Right lobe of liver (tissue), 6 donors: ENCODE measurements around the gene XRCC6. TPM values are rescaled to one million over a fixed set of nuclear protein-coding genes. Genes with fewer than 3 reads are reported as not detected.
"Not testable (repeated sequence)": the region's sequence is repeated elsewhere in the genome, so short reads cannot be mapped to it uniquely, and the experiment has no call there.

Experiments
- ATAC-seq, 4 donors: fragments of 200-7000 bp; cut with Tn5 transposase; one replicate each; pipeline ENCODE4 v1.9.1; 2020; ENCODE audit warnings: mild to moderate bottlenecking in 4 of 4, moderate library complexity in 4 of 4
- DNase-seq, 3 donors: peaks; one replicate each; pipeline ENCODE4 v3.0.0-alpha.2; 2020
- H3K27ac ChIP-seq, 3 donors: fragments of 200-600 bp; one replicate each; pipeline ENCODE4 v1.8.0; 2022
- H3K27me3 ChIP-seq, 2 donors: fragments of 200-600 bp; one replicate each; pipeline ENCODE4 v1.8.0; 2022
- H3K36me3 ChIP-seq, 4 donors: fragments of 200-600 bp; sonication (generic) in 1 of 4; one replicate each; pipeline versions ENCODE4 v1.5.1 to v1.8.0; 2017 to 2022; ENCODE audit warnings: control low read depth in 1 of 4
- H3K4me1 ChIP-seq, 4 donors: fragments of 200-600 bp; sonication (generic) in 1 of 4; one replicate each; pipeline versions ENCODE4 v1.5.1 to v1.8.0; 2017 to 2022; ENCODE audit warnings: control low read depth in 1 of 4
- H3K4me3 ChIP-seq, 3 donors: fragments of 200-600 bp; one replicate each; pipeline ENCODE4 v1.8.0; 2022
- H3K9me3 ChIP-seq, 4 donors: fragments of 200-600 bp; sonication (generic) in 1 of 4; one replicate each; pipeline versions ENCODE4 v1.5.1 to v1.8.0; 2017 to 2022; ENCODE audit warnings: control low read depth in 1 of 4
- CTCF ChIP-seq, 4 donors: fragments of 200-600 bp in 3 of 4; fragments of 450-650 bp in 1 of 4; IDR thresholded peaks; one replicate each; pipeline versions ENCODE4 v1.5.1 to v1.8.0; 2016 to 2022; ENCODE audit warnings: antibody characterized with exemption in 4 of 4, mild to moderate bottlenecking in 2 of 4
- POLR2A ChIP-seq: fragments of 450-650 bp; IDR thresholded peaks from one replicate; pipeline ENCODE4 v1.6.1; 2017; ENCODE audit warnings: antibody characterized with exemption, mild to moderate bottlenecking
- WGBS: methylation state at CpG from one replicate; pipeline ENCODE4 v1.1.6; 2018; ENCODE audit warnings: low coverage, low lambda C conversion rate; ENCODE audit not compliant: insufficient coverage; ENCODE audit errors: missing lambda C conversion rate; 5-methylcytosine and 5-hydroxymethylcytosine counted together
- intact Hi-C, 2 donors: fragments of 100-400 bp; cut with DNase I; formaldehyde crosslinking; loops; one replicate each; pipeline versions ENCODE4 v1.11.2 to v1.14.1; 2022
- total RNA-seq, 6 experiments: library from RNA; depleted of rRNA in 2 of 6; stranded (reverse); fragments of >200 nt in 2 of 6; fragmentation: NEBNext Ultra II Directional in 3 of 6; extraction: Animal tissue kit (Norgen Biotek cat#: 25700) in 3 of 6; gene quantifications; one replicate each; pipeline versions ENCODE4 v1.1.0 to v1.2.4, GENCODE V29; 2016 to 2023
- donor health status: DM: no; HTN: yes; CAD: no.
- donor health status: DM: no; HTN: no; CAD: no.
- donor health status: DM: no; HTN: no; CAD: no.
- donor health status: DM: no; HTN: yes; CAD: no.
- donor health status: DM: no; HTN: yes; CAD: no.

XRCC6 gene
- total RNA-seq, 6 experiments from 2014 or later = 71.0 to 122 (median 91.1) TPM

GRCh38 chr22:41585898-41586297 lies 35.2 kb upstream of the XRCC6 start:
- no peak for ATAC-seq
- H3K9me3 ChIP-seq = no peaks in the 10 kb centered on the region
- H3K27ac ChIP-seq = no peak overlapping the region
- DNase-seq = no peak
- H3K4me1 ChIP-seq = peaks cover 0 to 16% (median 7%) of the 10 kb centered on the region in 4 donors
- intact Hi-C loops = no loop called here
- H3K4me3 ChIP-seq = no peak overlapping the region
- peaks cover 0 to 27% (median 8%) of the 10 kb centered on the region in 4 donors for H3K36me3 ChIP-seq
- WGBS = 98% methylated on average over 6 of the region's 7 CpGs
- H3K27me3 ChIP-seq = no peaks in the 10 kb centered on the region
- TF ChIP-seq CTCF (IDR thresholded peaks at IDR 0.05) (no peak), POLR2A (no peak)

DNA sequence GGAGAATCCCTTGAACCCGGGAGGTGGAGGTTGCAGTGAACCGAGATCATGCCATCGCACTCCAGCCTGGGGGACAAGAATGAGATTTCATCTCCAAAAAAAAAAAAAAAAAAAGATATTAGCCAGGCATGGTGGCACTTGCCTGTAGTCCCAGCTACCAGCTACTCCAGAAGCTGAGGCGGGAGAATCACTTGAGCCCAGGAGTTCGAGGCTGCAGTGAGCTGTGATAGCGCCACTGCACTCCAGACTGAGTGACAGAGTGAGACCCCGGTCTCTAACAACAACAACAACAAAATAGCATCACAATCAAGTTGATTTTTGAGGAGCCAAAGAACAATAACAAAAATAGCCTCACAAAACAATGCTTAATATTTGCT lies 33.8 kb upstream of the XRCC6 start:
- H3K36me3 ChIP-seq = peaks cover 0 to 18% (median 8%) of the 10 kb centered on the region in 4 donors
- 58% methylated on average over 5 of the region's 7 CpGs for WGBS
- no peak for DNase-seq
- H3K27me3 ChIP-seq = no peaks in the 10 kb centered on the region
- no peaks in the 10 kb centered on the region for H3K9me3 ChIP-seq
- H3K4me1 ChIP-seq = peaks cover 0 to 16% (median 7%) of the 10 kb centered on the region in 4 donors
- TF ChIP-seq CTCF (IDR thresholded peaks at IDR 0.05) (no peak), POLR2A (no peak)
- H3K27ac ChIP-seq = peak overlapping the region in 2 of 3 donors; percentile 73 to 80
- intact Hi-C loops = no loop called here
- no peak for ATAC-seq
- peak overlapping the region in 2 of 3 donors; percentile 19 to 28 for H3K4me3 ChIP-seq

DNA sequence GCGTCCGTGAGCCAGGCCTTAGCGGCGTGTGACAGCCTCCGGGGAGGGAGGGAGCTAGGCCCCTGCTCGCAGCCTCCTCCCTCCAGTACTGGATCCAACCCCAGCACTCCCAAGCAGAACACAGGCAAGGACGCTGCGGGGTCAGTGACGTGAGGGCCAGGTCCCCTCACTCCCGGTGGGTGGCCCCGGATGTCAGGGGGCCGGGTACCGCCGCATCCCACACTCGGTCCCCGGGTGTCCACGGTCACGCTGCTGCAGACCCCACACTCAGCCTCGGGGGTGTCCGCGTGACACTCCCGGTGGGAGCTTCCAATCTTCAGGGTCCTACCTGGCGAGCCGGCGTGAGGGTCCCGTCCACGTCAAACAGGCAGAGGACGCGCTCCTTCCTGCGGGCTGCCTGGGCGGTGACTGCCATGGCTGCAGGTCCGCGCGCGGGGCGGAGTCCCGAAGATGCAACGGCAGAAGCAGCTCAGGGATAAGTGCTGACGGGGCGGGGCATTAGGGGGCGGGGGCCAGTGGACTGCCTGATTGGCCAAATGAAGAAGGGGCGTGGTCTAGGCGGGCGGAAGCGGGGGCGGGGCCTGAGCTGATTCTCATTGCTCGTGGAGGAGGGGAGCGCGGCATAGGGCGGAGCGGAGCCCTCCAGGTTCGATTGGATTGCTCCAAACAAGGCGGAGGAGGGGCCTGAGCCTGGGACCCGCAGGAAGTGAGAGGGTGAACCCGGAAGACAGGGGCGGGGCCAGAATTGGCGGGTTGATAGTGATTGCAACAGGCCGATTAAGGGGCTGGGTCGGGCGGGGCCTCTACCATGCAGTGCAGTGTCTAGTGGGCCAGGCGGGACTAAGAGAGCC lies 31.5 kb upstream of the XRCC6 start, which contains the start of gene PMM1:
TSS of gene PMM1 (minus strand) at position 450 of the 851 bp plus-strand sequence. CDS start at position 415, 35 bp downstream.
- 0% methylated on average over 17 of the region's 61 CpGs for WGBS
- ATAC-seq (peak; percentile 89 to 96 (median 92)), DNase-seq (peak; percentile 100)
- H3K4me1 ChIP-seq = peaks cover 0 to 16% (median 7%) of the 10 kb centered on the region in 4 donors
- TF ChIP-seq POLR2A (peak; percentile 92), CTCF (IDR thresholded peaks at IDR 0.05) (no peak)
- intact Hi-C loops = loop anchor here in 1 of 2 donors (10.0 kb wide), 1 partner anchor 45 kb away; the partner anchor contains the start of gene POLR3H
- H3K27ac ChIP-seq = peak within 1 kb of the TSS; percentile 51 to 87 (median 86)
- peak within 1 kb of the TSS; percentile 96 to 99 (median 98) for H3K4me3 ChIP-seq
- no peaks in the 10 kb centered on the region for H3K9me3 ChIP-seq
- H3K36me3 ChIP-seq = no peaks in the 10 kb centered on the region
- no peaks in the 10 kb centered on the region for H3K27me3 ChIP-seq

DNA sequence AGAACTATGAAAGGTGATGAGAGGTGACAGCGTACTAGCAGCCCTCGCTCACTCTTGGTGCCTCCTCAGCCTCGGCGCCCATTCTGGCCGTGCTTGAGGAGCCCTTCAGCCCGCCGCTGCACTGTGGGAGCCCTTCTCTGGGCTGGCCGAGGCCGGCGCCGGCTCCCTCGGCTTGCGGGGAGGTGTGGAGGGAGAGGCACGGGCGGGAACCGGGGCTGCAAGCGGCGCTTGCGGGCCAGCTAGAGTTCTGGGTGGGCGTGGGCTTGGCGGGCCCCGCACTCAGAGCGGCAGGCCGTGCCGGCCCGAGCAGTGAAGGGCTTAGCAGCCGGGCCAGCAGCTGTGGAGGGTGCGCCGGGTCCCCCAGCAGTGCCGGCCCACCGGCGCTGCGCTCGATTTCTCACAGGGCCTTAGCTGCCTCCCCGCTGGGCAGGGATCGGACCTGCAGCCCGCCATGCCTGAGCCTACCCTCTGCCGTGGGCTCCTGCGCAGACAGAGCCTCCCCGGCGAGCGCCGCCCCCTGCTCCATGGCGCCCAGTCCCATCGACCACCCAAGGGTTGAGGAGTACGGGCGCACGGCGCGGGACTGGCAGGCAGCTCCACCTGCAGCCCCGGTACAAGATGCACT lies 27.6 kb upstream of the XRCC6 start:
- not testable (repeated sequence) for H3K36me3 ChIP-seq, DNase-seq, H3K27ac ChIP-seq, H3K27me3 ChIP-seq, H3K4me3 ChIP-seq, H3K4me1 ChIP-seq, H3K9me3 ChIP-seq, ATAC-seq
- WGBS = 94% methylated on average over 6 of the region's 51 CpGs
- intact Hi-C loops = loop anchor here in 1 of 2 donors (10.0 kb wide), 1 partner anchor 49 kb away; the partner anchor contains the start of gene POLR3H
